Psoas muscle (tissue), 8 donors: ENCODE data around the gene TMEM54. TPM values are rescaled to one million over a fixed set of nuclear protein-coding genes. Genes with fewer than 3 reads are reported as not detected.

Experiments used
- ATAC-seq, 4 donors: fragments of 200-7000 bp; cut with Tn5 transposase; one replicate each; pipeline ENCODE4 v1.9.1; 2020; ENCODE audit warnings: moderate library complexity in 3 of 4, mild to moderate bottlenecking in 2 of 4
- DNase-seq, 2 donors: peaks; one replicate each; pipeline ENCODE4 v3.0.0-alpha.2; 2020
- H3K27ac ChIP-seq: fragments of 200-600 bp; one replicate; pipeline ENCODE4 v1.8.0; 2022
- H3K27me3 ChIP-seq, 3 donors: fragments of 200-600 bp in 1 of 3; one replicate each; pipeline versions ENCODE4 v1.6.1 to v1.8.0; 2013 to 2022; ENCODE audit warnings: low read length in 2 of 3, mild to moderate bottlenecking in 2 of 3, moderate library complexity in 1 of 3; ENCODE audit not compliant: insufficient read depth in 3 of 3
- H3K36me3 ChIP-seq, 2 donors: fragments of 200-600 bp in 1 of 2; one replicate each; pipeline versions ENCODE4 v1.6.1 to v1.8.0; 2013 to 2022; ENCODE audit warnings: low read depth in 1 of 2, mild to moderate bottlenecking in 1 of 2, moderate library complexity in 1 of 2; ENCODE audit not compliant: insufficient read depth in 1 of 2
- H3K4me1 ChIP-seq: fragments of 200-600 bp; one replicate; pipeline ENCODE4 v1.8.0; 2022
- H3K4me3 ChIP-seq: fragments of 200-600 bp; one replicate; pipeline ENCODE4 v1.8.0; 2022; ENCODE audit warnings: mild to moderate bottlenecking
- H3K9me3 ChIP-seq: fragments of 200-600 bp; one replicate; pipeline ENCODE4 v1.8.0; 2022
- CTCF ChIP-seq: fragments of 200-600 bp; IDR thresholded peaks from one replicate; pipeline ENCODE4 v1.8.0; 2022; ENCODE audit warnings: antibody characterized with exemption
- WGBS, 3 donors: extraction: QIAGEN DNeasy Blood & Tissue Kit; methylation state at CpG; one replicate each; pipeline versions ENCODE4 v1.1.6 to v1.1.7; 2013; 5-methylcytosine and 5-hydroxymethylcytosine counted together
- intact Hi-C, 2 donors: fragments of 100-400 bp; cut with DNase I; formaldehyde crosslinking; loops; one replicate each; pipeline versions ENCODE4 v1.11.0 to v1.14.2; 2022
- long read RNA-seq, 2 donors: library from polyadenylated mRNA; unstranded; transcript quantifications; one replicate each; pipeline ENCODE4 v2.0.0, GENCODE V29; 2021
- polyA plus RNA-seq, 3 donors: library from polyadenylated mRNA; stranded (reverse); fragments of 200-250 nt; gene quantifications; one replicate each; pipeline ENCODE4 v1.2.3, GENCODE V29; 2013
- total RNA-seq, 4 donors: library from RNA; stranded (reverse); fragmentation: NEBNext Ultra II Directional in 2 of 4; extraction: Animal tissue kit (Norgen Biotek cat#: 25700) in 2 of 4; gene quantifications; one replicate each; pipeline versions ENCODE4 v1.2.1 to v1.2.4, GENCODE V29; 2021 to 2023
- donor health status: healthy with polysubstance abuse.
- donor health status: DM: no; HTN: no; CAD: no; lungs with moderate emphysema.
- donor health status: Bipolar disorder and iron deficiency.
- donor health status: healthy.
- donor health status: DM: yes; HTN: yes; CAD: no.
- donor health status: DM: no; HTN: no; CAD: no.
- donor health status: DM: no; HTN: no; CAD: no.
- donor health status: DM: yes; HTN: yes; CAD: no.

Gene TMEM54
- 10 to 100 TPM in 1 of 4 donors, 1 to 10 TPM in 3; 4.8 to 11.8 (median 6.1) TPM for total RNA-seq
- polyA plus RNA-seq, result 1 to 10 TPM; 4.7 to 6.3 (median 5.9) TPM
- long read RNA-seq, donor 1, transcript TMEM54-202 (6 exons, 999 nt), result major isoform, 6 of 10 reads
- long read RNA-seq, donor 1, partial matches to known transcripts, result 0 of 10 reads
- long read RNA-seq, donor 1, other reads (novel, unspliced or antisense), result 4 of 10 reads
- long read RNA-seq, donor 2, transcript TMEM54-202 (6 exons, 999 nt), result major isoform, 15 of 18 reads
- long read RNA-seq, donor 2, partial matches to known transcripts, result 2 of 18 reads
- long read RNA-seq, donor 2, other reads (novel, unspliced or antisense), result 0 of 18 reads

- Histone ChIP-seq H3K27me3 (peaks cover 0 to 13% (median 7%) of the 10 kb centered on the region in 3 donors), H3K4me1 (no peaks in the 10 kb centered on the region), H3K4me3 (peak within 1 kb of the TSS; percentile 72), H3K36me3 (no peaks in the 10 kb centered on the region), H3K9me3 (no peaks in the 10 kb centered on the region), H3K27ac (peak within 1 kb of the TSS; percentile 6)
- 1 to 2% (median 1%) methylated on average over 45 to 92 of the region's 92 CpGs for WGBS, 3 donors
- no peak for TF ChIP-seq CTCF
- DNase-seq (peak; percentile 46 to 72), ATAC-seq (peak; percentile 67 to 85 (median 80))
- intact Hi-C loops, result no loop called here
These were observed at the start of gene TMEM54 for GRCh38 chr1:32900956-32901822. Gene TMEM54 (minus strand): TSS chr1:32901389. CDS start chr1:32901238, 151 bp downstream.

GRCh38 chr1:32949519-32949918 lies 48.3 kb upstream of the TMEM54 start:
- WGBS, 3 donors, result 20 to 34% (median 29%) methylated on average over 5 of the region's 5 CpGs
- H3K4me1 ChIP-seq, result peaks cover 14% of the 10 kb centered on the region
- no peak overlapping the region for H3K27ac ChIP-seq
- intact Hi-C loops, result loop anchor here in 1 of 2 donors (5.0 kb wide), 1 partner anchor 108 kb away; no protein-coding TSS in a partner anchor
- no peak for TF ChIP-seq CTCF
- ATAC-seq (peak in 3 of 4 donors; percentile 63 to 81 (median 66)), DNase-seq (no peak)
- no peaks in the 10 kb centered on the region for H3K9me3 ChIP-seq
- peaks cover 6 to 40% of the 10 kb centered on the region in 2 donors for H3K36me3 ChIP-seq
- H3K4me3 ChIP-seq, result no peak overlapping the region
- no peaks in the 10 kb centered on the region for H3K27me3 ChIP-seq

- no peaks in the 10 kb centered on the region for H3K27me3 ChIP-seq
- peaks cover 9 to 46% of the 10 kb centered on the region in 2 donors for H3K36me3 ChIP-seq
- peak in 1 of 4 donors; percentile 51 for ATAC-seq
- 25 to 37% (median 34%) methylated on average over 1 of the region's 1 CpG for WGBS, 3 donors
- no peak overlapping the region for H3K4me3 ChIP-seq
- DNase-seq, result no peak
- H3K9me3 ChIP-seq, result no peaks in the 10 kb centered on the region
- no peak overlapping the region for H3K27ac ChIP-seq
- intact Hi-C loops, result loop anchor here in 1 of 2 donors (1.0 to 5.0 kb wide), 2 partner anchors 24 to 108 kb away; no protein-coding TSS in a partner anchor
- peaks cover 14% of the 10 kb centered on the region for H3K4me1 ChIP-seq
- TF ChIP-seq CTCF, result no peak
These were observed 47.7 kb upstream of the TMEM54 start for GRCh38 chr1:32948905-32949304.

- WGBS, 3 donors, result 86 to 88% (median 86%) methylated on average over 1 of the region's 1 CpG
- no peak overlapping the region for H3K27ac ChIP-seq
- H3K27me3 ChIP-seq, result no peaks in the 10 kb centered on the region
- H3K4me1 ChIP-seq, result peaks cover 14% of the 10 kb centered on the region
- no peak for ATAC-seq
- H3K9me3 ChIP-seq, result no peaks in the 10 kb centered on the region
- TF ChIP-seq CTCF, result no peak
- DNase-seq, result no peak
- intact Hi-C loops, result loop anchor here in 1 of 2 donors (1.0 to 5.0 kb wide), 2 partner anchors 23 to 109 kb away; no protein-coding TSS in a partner anchor
- H3K4me3 ChIP-seq, result no peak overlapping the region
- peaks cover 14 to 51% of the 10 kb centered on the region in 2 donors for H3K36me3 ChIP-seq
These were observed 47.2 kb upstream of the TMEM54 start for GRCh38 chr1:32948390-32948722.
